Putamen (tissue), 1 donor: Measurements from ENCODE around the gene UFC1.
A peak's percentile ranks its signal among the peaks of the same experiment; 100 is the strongest.

ENCODE experiments used
- DNase-seq: peaks from one replicate; pipeline ENCODE4 v3.0.0-alpha.2; 2016; ENCODE audit warnings: low spot score

Gene UFC1

GRCh38 chr1:161171191-161171590 lies 17.4 kb downstream of the UFC1 start:
- DNase-seq: no peak

GRCh38 chr1:161171696-161172095 lies 17.9 kb downstream of the UFC1 start:
- no peak for DNase-seq

DNA sequence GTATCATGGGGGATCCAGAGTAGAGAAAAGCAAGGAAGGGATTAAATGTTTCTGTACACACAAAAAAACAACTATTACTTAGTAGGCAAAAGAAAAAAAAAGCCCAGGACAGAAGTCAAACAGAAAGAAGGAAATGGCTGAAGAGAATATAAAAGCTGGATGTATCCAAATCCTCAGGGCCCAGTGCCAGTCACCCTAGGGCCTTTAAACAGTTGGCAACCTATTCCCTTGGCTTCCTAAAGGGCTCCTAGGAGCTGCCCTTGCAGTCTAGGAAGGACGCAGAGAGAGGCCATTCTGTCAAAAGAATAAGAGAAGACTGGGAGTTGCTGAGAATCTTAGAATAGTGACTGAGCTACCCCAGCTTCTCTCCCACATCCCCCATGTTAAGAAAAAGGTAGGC lies 18.6 kb downstream of the UFC1 start:
- DNase-seq: no peak

GRCh38 chr1:161172776-161173376 lies 19.1 kb downstream of the UFC1 start:
- DNase-seq: no peak

GRCh38 chr1:161173711-161174110 lies 19.9 kb downstream of the UFC1 start:
- DNase-seq: no peak

DNA sequence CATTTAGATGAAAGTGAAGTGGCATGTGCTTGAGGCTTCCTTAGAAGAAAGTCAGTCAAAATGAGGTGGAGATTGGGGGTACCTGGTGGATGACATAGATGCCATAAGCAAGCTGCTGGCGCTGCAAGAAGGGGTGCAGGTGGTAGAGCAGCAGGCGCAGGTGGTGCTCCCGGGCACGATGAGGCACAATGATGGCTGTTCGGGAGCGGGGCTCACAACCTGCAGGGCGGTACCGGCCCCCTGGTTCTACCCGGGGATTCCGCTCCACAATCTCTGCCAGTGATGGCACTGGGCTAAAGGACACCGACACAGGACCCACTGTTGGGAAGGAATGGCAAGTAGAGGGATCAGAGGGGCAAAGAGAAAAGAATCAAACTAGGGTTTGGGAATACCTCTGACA lies 21.1 kb downstream of the UFC1 start:
- DNase-seq: no peak

DNA sequence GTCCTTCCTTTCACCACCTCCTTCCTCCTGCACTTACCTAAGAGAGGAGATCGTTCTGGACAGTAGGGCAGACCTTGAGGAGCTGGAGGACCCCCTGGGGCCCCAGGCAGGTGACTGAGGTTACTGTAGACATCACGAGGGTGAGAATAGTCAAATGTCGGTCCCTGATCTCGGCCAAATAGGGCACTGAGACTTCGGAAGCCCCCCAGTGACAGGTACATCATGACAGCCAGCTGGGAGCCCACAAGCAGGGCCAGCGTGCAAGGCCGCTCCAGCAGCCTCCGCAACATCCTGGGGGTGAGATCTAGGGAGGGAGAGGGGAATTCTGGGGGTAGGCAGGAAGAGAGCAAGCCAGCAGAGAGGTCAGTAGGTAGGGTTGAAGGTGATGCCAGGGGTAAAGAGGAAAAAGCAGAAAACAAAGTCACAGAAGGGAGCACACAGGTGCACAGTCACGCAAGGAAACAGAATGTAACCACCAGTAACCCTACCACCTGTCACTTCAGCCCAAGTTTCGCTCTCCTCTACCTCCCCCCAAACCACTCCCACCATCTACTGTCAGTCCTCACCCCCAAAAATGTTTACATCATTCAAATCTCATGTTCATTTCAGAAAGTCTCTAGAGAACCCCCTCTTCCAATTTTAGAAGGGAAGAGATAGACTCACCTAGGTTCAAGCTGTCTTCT lies 22.1 kb downstream of the UFC1 start:
- DNase-seq: no peak

DNA sequence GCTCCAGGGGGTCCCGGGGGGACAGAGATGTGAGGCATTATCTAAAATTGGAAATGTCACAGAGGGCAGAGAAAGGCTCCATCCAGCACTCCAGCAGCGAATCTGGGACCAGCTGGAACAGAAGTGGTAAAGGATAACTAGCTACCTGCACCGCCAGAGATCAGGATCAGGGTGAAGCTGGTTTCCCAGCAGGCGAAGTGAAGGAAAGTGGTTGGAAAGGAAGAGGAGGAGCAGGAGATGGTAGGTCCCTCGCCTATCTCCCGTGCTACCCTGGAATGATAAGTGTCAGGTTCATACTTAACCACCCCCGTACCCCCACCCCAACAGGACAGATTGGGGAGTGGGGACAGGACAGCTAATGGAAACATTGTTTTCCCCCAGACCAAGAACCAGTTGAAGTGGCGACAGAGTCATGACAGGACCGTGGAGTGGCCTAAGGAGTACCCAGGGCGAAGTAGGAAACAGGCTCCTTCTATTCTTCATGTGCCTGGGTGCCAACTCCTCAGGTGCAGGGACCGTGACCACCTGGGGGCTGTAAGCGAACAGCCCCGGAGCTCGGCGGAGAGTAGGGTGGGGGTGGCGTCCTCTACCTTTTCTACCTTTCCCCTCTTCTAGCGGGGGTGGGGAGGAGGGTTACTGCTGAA lies 22.8 kb downstream of the UFC1 start:
- DNase-seq: no peak

GRCh38 chr1:161177112-161177935 lies 23.5 kb downstream of the UFC1 start, which contains the start of gene B4GALT3:
TSS of gene B4GALT3 (minus strand) at chr1:161177507. CDS start at chr1:161176060, 1,447 bp downstream.
- DNase-seq: peak; percentile 85

GRCh38 chr1:161177936-161178244 lies 24.1 kb downstream of the UFC1 start:
- DNase-seq: no peak

DNA sequence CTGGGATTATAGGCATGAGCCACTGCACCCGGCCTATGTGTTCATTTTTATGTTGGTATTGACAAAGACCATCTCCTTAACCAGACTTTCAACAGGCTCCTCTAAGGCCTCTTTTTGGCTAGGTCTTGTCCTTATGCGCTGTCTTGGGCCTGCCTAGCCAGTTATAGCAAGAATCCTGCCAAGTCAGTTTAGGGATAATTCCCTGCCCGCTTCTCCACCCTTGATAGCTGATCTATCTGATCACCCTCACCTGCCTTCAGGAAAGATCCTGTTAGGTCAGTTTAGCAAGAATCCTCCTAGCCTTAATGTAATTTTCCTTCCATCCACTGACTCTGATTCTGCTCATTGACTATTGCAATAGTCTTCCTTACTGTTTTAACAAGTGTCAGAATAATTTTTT lies 25.9 kb downstream of the UFC1 start:
- DNase-seq: no peak

GRCh38 chr1:161180639-161181038 lies 26.9 kb downstream of the UFC1 start:
- no peak for DNase-seq

GRCh38 chr1:161182214-161182613 lies 28.4 kb downstream of the UFC1 start:
- DNase-seq: no peak

DNA sequence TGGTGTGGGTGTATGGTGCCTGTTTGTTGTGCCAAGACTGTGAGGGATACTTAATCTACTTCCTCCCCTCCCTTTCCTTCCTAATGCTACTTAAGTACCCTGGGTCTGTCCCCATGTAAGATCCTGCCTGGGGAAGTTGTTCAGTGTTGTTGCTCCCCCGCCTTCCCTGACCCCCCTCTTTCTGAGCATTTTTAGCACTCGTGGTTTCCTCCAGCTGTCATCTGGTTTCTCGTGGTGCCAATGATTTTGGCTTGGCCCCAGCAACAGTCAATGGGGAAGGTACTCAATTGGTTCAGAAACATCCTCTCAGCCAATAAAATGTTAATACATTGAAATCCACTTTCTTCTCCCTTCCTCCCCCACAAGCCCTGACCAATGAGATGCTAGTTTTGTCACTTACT lies 31.5 kb downstream of the UFC1 start:
- DNase-seq: peak; percentile 60

GRCh38 chr1:161185732-161186311 lies 32.0 kb downstream of the UFC1 start:
- no peak for DNase-seq

- DNase-seq: no peak
Measured at GRCh38 chr1:161187311-161187710, 33.5 kb downstream of the UFC1 start.

DNA sequence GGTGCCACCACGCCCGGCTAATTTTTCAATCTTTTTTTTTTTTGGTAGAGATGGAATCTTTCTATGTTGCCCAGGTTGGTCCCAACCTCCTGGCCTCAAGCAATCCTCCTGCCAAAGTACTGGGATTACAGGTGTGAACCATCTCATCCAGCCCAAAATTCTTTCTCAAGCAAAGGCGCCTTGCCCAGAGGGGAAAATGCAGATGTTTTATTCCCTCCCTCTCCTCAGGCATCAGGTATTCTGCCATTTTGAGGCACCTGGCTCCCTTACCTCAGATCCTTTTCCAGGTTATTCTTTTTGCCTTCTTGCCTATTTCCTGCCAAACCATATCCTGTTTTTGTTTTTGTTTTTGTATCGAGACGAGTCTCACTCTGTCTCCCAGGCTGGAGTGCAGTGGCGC lies 34.6 kb downstream of the UFC1 start:
- DNase-seq: no peak

- DNase-seq: no peak
Measured at GRCh38 chr1:161189036-161189435, 35.3 kb downstream of the UFC1 start.

DNA sequence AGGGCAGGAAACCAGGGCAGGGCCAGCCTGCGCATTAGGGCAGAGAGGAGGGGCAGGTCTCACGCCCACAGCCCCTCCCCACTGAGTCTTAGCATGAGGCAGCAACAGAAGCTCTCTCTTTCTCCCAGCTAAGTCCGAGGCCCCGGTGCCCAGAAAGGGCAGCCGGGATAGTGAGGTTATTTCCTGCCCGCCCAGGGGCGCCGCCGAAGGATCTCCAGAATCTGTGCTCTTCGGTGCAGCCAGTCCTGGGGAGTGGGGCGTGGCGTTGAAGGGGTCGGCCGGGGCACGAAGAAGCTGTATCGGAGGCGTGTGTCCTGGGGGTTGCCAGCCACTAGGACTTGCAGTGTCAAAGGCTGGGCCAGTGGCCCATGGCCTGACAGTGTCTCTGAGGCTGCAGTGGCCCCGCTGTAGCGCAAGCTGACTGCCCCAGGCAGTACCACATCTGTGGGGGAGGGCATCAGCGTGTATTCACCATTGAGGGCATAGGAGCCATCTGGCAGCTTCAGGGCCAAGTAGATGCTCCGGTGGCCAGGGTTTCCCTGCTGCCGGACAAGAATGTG lies 37.3 kb downstream of the UFC1 start:
- no peak for DNase-seq

DNA sequence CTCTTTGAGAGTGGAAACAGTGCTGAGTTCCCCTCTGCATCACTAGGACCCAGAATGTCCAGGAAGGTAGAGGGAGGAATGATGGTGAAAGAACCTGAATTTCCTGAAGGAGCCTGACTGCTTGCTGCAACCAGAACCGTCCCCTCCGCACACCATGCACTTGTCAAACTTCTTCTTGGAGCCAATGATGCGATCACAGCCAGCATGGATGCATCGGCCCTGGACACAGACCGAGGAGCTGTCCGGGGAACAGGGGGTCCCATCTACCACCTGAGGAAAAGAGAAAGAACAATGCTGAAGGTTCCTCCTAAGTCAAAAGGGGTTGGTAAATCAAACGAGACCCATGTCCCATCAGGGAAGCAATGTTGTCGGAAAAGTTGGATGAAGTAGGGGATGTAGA lies 38.2 kb downstream of the UFC1 start:
- DNase-seq: no peak

DNA sequence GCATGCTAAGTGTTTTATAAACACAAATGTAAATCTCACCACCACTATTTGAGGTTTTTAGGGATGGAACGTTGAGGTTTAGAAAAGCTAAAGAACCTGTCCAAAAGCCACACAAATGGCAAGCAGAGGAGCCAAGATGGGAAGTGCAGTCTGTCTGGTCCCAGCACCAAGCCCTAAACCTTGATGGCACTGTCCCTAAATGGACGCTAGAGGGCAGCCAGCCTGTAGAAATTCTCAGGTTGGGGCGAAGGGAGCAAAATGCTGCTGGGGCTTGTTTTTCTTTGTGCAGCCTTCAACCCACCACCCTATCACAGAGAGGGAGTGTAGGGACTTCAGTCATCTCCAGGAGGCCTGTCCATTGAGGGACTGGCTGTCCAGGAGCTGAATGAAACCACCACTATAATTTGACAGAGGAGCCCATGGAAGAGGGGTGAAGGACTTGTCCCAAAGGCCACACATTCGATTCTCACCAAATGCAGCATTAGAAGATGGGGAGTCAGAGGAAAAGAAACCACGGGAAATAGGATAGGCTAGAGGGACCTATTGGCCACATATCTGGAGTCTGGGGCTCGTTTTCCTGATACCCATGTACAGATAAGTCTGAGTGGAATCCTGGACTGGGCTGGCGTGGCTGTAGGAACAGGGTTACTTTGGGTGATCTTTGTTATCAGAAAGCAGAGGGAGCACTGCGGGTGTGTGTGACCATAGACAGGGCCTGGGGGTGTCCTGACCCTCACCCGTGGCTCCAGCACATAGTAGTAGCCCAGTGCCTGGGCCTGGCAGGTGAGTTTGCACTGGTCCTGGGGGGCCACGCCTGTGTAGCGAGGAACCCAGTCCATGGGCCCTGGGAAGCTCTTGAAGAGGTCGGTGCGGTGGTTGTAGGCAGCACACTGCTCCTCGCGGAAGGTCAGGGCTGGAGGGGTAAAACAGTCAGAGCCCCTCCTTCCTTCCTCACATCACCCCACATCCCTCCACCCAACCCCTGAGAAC lies 39.0 kb downstream of the UFC1 start:
- peak; percentile 71 for DNase-seq
